ENCODE results near the gene ATXN7L1.
A peak's percentile ranks its signal among the peaks of the same experiment; 100 is the strongest.
"Not testable (repeated sequence)": the region's sequence is repeated elsewhere in the genome, so short reads cannot be mapped to it uniquely, and the experiment has no call there.

ATXN7L1 gene

GRCh38 chr7:105602325-105603305 lies 273.8 kb downstream of the ATXN7L1 start:
- DNase-seq = no peak

- DNase-seq = no peak
Observed at GRCh38 chr7:105600720-105601550, 275.5 kb downstream of the ATXN7L1 start.

GRCh38 chr7:105599551-105599950 lies 276.8 kb downstream of the ATXN7L1 start:
- DNase-seq = no peak

- DNase-seq = not testable (repeated sequence)
Observed at GRCh38 chr7:105599080-105599479, 277.3 kb downstream of the ATXN7L1 start.

- no peak for DNase-seq
Observed at GRCh38 chr7:105596866-105597265, 279.5 kb downstream of the ATXN7L1 start.

- DNase-seq = no peak
Observed at GRCh38 chr7:105594034-105594433, 282.4 kb downstream of the ATXN7L1 start.

- DNase-seq = no peak
Observed at GRCh38 chr7:105591522-105591921, 284.9 kb downstream of the ATXN7L1 start.

GRCh38 chr7:105590793-105591192 lies 285.6 kb downstream of the ATXN7L1 start:
- no peak for DNase-seq

- peak; percentile 43 for DNase-seq
Observed at GRCh38 chr7:105589356-105590077, 286.9 kb downstream of the ATXN7L1 start.

- no peak for DNase-seq
Observed at GRCh38 chr7:105587909-105588635, 288.3 kb downstream of the ATXN7L1 start.

- no peak for DNase-seq
Observed at GRCh38 chr7:105585850-105586500, 290.4 kb downstream of the ATXN7L1 start.

- no peak for DNase-seq
Observed at GRCh38 chr7:105584165-105584564, 292.2 kb downstream of the ATXN7L1 start.

- no peak for DNase-seq
Observed at GRCh38 chr7:105583061-105583460, 293.3 kb downstream of the ATXN7L1 start.

GRCh38 chr7:105581066-105581811 lies 295.2 kb downstream of the ATXN7L1 start, which contains the start of gene EFCAB10:
TSS of gene EFCAB10 (minus strand) at chr7:105581493. CDS start at chr7:105581463, 30 bp downstream.
- peak; percentile 42 for DNase-seq

- DNase-seq = no peak
Observed at GRCh38 chr7:105580022-105580740, 296.2 kb downstream of the ATXN7L1 start.

GRCh38 chr7:105578496-105578895 lies 297.9 kb downstream of the ATXN7L1 start:
- no peak for DNase-seq

- DNase-seq = no peak
Observed at GRCh38 chr7:105577251-105577650, 299.1 kb downstream of the ATXN7L1 start.

- DNase-seq = no peak
Observed at GRCh38 chr7:105571891-105572290, 304.5 kb downstream of the ATXN7L1 start.

- no peak for DNase-seq
Observed at GRCh38 chr7:105567821-105568220, 308.6 kb downstream of the ATXN7L1 start.

GRCh38 chr7:105567024-105567423 lies 309.4 kb downstream of the ATXN7L1 start:
- no peak for DNase-seq

All from activated naive CD4-positive, alpha-beta T cell treated with anti-CD3 and anti-CD28 coated beads, Interleukin-2, amount 50 U/mL, for 16 hours (primary cell).